GM10847 (cell line): ENCODE measurements around the gene KRI1.

ENCODE experiments used
- POLR2A ChIP-seq: IDR thresholded peaks from 2 replicates; pipeline ENCODE4 v1.6.1; 2011; ENCODE audit not compliant: insufficient read length; ENCODE audit errors: extremely low read depth

KRI1 gene

GRCh38 chr19:10517760-10518443, 47.9 kb downstream of the KRI1 start:
- TF ChIP-seq POLR2A = no peak

GRCh38 chr19:10517361-10517759, 48.5 kb downstream of the KRI1 start, which contains the start of gene S1PR5:
S1PR5 (minus strand) TSS chr19:10517447; CDS start chr19:10515011, 2,436 bp downstream.
- TF ChIP-seq POLR2A = no peak

GRCh38 chr19:10516671-10517286, 49.0 kb downstream of the KRI1 start:
- no peak for TF ChIP-seq POLR2A

- no peak for TF ChIP-seq POLR2A
Measured at GRCh38 chr19:10516064-10516385, 49.8 kb downstream of the KRI1 start.

GRCh38 chr19:10514211-10515145, 51.3 kb downstream of the KRI1 start:
- TF ChIP-seq POLR2A = no peak

- TF ChIP-seq POLR2A = no peak
Measured at GRCh38 chr19:10513223-10513622, 52.6 kb downstream of the KRI1 start.

GRCh38 chr19:10510301-10510802, 55.5 kb downstream of the KRI1 start:
- TF ChIP-seq POLR2A = no peak

GRCh38 chr19:10508707-10509106, 57.1 kb downstream of the KRI1 start:
- TF ChIP-seq POLR2A = no peak

GRCh38 chr19:10508036-10508435, 57.8 kb downstream of the KRI1 start:
- no peak for TF ChIP-seq POLR2A

- no peak for TF ChIP-seq POLR2A
Measured at GRCh38 chr19:10505583-10506229, 60.1 kb downstream of the KRI1 start.
